Islet precursor cell (in vitro differentiated cells): ENCODE results near the gene HINT3.
A peak's percentile ranks its signal among the peaks of the same experiment; 100 is the strongest.
"Not testable (repeated sequence)": the region's sequence is repeated elsewhere in the genome, so short reads cannot be mapped to it uniquely, and the experiment has no call there.

Experiments used
- DNase-seq: peaks from one replicate; pipeline ENCODE4 v3.0.0-alpha.2; 2018

Gene HINT3

DNA sequence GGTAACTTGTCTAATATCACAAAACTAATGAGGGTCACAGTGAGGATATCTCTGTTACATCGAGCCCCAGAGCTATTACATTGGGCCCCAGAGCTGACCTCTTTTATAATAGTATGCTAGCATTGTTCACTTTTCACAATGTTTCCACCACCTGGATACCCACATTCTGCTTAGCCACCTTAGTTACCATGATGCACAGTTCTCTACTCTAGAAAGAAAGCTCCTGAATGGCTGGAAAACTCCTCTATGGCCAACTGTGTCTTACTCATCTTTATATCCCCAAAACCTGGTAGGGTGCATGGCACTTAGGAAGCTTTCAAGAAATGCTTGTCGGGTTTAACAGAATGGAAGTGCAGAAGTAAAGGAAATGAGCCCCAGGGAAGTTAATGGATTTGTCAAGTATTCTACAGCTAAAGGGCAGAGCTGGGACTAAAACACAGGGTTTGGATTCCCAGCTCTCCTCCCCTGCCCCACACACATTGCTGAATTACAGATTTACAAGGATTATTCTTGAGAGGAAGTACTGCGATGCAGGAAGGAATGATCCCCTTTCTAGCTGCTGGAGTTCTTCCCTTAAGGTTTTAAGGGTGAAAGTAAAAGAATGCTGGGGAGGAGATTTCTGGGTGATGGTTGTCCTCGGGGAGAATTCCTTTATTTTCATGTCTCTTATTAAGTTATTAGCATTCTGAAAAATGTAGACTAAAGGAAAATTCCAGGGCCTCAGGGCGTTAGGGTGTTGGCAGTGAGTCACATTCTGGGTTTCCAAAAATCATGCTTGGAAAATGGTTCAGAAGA lies 16.1 kb upstream of the HINT3 start:
- no peak for DNase-seq

DNA sequence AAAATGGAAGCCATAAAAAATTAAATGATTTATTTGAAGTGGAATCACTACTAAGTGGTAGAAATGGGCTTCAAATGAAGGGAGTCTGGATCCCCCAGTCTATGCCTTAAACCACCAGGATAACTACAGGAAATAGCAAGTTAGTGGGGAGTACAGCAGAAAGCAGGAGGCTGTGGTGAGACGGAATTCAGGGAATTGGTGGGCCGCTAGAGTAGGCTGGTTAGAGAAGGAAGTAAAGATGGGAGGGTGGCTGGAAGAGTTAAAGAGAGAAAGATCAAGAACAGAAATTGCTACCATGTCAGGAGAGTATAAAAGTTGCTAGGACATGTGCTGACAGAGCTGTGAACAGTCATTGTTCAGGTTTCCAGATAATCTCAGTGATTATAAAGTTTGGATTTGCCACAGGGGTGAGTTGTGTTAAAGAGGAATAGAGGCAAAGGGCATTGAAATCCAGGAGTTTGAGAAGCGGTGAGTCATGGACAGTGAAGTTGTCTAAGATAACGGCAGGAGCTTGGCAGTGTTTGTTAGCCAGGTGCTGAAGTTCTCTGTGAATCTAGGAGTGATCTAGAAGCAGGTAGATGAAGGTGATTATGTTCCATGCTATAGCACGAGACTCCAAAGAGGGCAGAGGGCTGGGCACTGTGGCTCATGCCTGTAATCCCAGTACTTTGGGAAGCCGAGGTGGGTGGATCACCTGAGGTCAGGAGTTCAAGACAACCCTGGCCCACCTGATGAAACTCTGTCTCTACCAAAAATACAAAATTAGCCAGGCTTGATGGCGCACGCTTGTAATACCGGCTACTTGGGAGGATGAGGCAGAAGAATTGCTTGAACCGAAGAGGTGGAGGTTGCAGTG lies 13.7 kb upstream of the HINT3 start:
- DNase-seq: peak; percentile 73

DNA sequence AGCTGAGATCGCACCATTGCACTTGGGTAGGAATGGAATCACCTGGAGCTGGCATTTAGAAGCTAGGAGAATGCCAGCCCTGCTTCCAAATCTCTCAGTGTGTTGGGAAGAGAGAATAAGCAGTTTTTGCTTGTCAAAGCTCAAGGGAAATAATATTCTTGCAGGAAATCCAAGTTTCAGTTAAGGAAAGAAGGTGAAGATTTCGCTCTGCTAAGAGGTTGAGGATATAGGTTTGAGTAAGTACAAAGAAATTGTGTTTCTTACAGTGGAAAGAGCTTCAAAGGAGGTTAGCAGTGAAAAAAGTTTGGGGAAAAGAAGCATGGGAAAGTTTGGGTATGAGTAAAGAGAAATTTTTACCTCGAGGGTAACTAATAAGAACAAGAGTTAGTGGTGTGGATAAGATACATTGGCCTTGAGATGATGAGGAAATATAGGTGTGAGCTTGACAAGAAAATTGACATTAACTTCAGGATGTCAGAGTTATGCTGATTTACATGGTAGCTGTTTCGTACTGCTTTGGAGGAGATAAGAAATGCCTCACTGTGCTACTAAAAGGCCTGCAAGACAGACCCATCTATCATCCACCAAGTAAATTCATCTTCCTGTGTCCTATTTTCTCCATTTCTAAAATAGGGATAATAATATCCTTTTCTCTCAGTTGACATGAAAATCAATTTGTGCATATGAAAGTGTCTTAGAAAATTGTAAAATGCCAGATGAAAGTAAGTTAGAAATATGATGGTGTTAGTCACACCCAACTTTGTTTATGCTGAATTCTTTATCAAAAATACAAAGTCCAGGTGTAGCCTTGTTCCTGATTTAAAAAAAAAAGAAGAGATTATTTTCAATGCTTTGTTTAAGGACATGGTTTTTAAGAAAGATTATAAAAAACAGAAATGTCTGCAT lies 12.8 kb upstream of the HINT3 start:
- DNase-seq: no peak

DNA sequence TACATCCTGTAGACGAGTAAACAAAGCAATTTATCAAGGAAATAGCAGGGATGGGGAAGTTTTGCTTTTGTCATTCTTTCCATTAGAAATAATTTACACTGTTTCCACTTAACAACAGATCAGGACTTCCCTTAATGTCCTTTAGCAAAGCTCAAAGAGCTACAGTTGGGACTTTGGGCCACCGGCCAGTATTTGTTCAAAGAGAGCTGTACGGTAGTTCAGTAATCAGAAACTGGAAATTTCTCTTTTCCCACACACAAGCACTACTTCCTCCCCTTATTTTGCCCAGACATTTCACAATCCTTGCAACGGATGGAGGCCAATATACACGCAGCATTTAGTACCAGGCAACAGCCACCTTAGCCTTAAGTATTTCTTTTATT lies 12.1 kb upstream of the HINT3 start:
- DNase-seq: no peak

DNA sequence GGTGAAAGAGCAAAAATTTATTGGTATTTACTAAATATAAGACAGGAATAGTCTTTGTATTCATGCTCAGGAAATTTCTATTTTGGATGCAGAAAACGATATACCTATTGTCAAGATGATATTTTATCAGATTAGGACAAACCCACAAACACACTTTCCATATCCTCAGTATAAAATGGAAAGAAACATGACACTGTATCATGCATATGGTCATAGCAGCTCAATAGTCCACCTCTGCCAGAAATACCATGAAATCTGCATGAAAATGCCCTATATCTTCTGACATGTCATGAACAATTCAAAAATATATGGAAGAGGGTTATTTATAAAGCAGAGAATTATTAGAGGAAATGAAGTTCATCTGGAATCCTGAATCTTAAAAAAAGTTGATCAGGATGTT lies 11.7 kb upstream of the HINT3 start:
- no peak for DNase-seq

DNA sequence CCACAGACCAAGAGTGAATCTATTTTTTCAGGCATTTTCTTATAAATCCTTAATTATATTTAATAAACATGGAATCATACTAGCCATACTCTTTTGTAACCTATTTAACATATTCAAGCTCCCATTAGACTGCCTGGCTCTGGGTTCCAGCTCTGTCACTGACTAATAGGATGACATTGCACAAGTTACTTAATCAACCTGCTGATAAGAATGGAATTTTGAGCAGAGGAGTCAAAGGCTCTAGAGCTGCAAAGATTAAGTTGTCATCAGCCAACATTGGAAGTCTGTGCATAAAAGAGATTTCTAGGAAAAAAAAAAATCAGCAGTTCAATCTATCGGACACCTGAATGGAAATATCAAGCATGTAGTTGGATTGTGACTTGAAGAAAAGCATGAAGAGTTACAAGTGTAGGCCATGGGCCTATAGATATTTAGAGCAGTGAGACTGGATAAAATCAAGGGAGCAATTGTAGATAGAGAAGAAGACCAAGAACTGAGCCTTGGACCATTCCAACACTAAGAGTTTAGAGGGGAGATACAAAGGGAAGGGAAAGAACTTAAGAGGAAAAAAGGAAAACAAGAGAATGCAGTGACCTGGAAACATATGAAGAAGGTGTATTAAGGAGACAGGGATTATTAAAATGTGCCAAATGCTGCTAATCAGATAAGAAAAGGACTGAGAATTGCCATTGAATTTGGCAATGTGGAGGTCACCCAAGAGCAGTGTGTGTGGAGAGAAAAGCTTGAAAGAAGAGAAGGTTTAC lies 11.0 kb upstream of the HINT3 start:
- DNase-seq: no peak

DNA sequence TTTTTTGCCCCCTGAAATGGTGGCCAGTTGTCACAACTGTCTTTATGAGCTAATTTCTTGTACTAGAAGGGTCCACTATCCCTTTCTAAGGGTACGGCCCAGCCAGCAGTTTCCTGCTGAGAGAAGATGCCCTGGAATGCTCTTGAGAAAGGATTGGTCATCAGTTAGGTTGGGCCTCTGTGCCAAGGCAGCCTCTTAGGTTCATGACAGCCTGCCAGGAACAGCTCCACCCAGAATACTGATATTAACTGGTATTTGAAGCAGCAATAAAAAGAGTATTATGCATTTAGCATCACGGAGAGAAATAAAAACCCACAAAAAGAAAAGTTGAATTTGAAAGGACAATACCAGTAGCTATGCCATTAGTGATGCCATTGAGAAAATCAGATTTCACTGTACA lies 9.0 kb upstream of the HINT3 start:
- no peak for DNase-seq

DNA sequence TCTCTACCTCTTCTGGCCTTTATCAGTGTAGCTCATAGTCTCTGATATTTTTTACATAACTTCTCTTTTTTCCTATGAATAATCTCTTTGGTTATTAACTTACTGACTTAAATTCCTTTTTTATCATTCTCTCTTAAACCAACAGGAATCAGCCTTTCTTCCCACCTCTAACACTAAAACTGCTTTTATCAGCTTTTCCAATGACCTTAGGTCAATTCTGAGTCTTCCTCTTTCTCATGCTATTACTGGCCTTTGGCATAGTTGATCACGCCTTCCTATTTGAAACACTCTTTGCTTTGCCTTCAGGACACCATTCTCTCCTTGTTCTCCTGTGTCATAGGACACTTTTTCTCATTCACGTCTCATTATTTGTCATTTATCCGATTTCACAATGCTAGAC lies 8.1 kb upstream of the HINT3 start:
- no peak for DNase-seq

DNA sequence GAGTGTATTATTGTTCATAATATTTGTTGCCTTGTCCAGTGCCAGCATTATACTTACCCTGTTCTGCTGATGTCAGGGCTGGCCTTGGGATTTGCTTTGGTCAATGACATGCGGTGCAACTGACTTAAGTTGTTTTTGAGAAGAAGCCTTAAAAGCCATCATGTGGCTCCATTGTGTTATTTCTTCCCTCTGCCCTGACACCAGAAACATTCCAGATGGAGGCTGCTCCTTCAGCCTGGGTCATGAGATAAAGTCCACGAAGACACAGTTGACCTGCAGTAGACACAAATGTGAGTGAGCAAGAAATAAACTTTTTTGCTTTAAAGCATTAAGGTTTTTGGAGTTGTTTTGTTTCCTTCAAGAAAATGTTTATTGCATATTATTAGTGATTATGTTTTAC lies 7.5 kb upstream of the HINT3 start:
- no peak for DNase-seq

DNA sequence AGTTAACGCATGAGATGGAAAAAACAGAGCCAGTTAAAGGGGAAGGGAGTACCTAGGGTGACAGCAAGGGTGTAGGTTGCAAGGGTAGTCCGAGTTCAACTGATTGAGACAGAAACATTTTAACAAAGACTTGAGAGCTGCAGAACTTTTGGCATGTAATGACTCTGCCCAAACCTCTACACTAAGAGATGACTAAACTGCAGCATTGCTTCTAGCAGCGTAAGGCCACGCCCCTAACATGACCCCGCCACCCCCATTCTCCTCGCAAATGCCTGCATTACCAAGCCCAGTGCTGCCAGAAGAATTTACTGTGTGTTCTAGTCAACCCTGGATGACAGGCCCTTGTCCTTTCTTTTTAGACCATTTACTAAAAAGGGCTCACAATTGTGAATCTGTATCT lies 6.3 kb upstream of the HINT3 start:
- DNase-seq: peak; percentile 82

DNA sequence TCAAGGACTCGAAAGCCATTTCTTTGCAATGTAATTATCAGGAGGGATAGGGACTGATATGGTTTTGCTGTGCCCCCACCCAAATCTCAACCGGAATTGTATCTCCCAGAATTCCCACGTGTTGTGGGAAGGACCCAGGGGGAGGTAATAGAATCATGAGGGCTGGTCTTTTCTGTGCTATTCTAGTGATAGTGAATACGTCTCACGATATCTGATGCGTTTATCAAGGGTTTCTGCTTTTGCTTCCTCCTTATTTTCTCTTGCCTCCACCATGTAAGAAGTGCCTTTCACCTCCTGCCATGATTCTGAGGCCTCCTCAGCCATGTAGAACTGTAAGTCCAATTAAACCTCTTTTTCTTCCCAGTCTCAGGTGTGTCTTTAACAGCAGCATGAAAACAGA lies 5.9 kb upstream of the HINT3 start:
- not testable (repeated sequence) for DNase-seq

DNA sequence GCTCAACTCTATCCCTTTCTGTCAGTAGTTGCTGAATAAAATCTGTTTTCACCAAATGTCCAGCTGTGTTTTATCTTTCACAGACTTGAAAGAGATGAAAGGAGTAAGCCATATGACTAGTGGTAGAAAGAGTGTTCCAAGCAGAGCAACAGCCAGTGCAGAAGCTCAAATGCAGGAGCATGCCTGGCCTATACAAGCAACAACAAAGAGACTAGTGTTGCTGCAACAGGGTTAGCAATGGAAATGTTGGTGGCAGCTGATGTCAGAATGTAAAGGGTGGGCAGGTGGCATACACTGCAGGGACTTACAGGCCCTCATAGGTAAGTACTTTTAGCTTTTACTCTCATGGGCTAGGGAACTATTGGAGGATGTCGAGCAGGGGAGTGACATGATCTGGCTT lies 5.2 kb upstream of the HINT3 start:
- DNase-seq: peak; percentile 63

DNA sequence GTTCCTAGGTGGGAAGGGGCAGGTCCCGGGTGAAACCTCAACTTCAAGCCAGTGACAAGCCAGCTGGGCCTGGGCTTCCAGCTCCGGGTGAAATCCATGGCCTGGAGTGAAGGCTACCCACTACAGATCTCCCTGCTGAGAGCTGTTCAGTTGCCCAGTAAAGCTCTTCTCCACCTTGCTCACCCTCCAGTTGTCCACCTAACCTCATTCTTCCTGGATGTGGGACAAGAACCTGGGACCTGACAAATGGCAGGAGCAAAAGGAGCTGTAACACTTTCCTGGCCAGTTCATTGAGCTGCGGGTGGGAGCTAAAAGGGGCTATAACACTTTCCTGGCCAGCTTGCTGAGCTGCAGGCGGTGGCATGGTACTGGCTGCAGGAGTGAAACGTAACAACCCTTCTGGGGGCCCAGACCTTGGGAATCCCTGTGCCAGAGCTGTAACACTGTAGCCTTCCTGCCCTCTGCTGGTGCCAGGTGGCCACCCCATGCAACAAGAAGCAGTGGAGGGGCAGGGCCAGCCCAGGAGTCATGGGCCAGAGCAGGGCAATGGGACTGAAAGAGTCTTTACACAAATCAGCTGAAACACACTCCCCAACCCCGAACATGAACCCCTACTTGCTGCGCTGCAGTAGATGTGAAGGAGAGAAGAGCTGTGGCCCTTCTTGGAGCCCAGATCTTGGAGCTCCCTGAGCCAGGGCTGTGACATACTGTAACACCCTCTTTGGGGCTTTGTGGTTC lies 3.6 kb upstream of the HINT3 start:
- peak; percentile 85 for DNase-seq

DNA sequence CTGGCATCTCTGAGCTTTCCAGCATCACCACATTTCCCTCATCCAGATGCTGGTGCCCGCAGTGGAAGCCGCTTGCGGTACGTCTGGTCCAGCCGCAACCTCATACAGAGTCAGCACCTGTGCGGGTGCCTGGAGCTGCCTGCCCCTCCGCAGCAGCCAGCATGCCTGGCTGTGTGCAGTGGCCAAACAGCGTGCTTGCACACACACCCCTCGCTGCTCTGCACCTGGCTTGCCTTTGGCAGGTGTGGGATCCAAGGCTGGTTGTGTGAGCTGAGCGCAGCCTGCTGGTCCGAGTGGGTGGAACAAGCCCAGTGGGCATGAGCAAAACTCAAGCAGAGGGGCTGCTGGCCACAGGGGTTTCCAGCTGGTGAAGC lies 3.1 kb upstream of the HINT3 start:
- peak; percentile 93 for DNase-seq

DNA sequence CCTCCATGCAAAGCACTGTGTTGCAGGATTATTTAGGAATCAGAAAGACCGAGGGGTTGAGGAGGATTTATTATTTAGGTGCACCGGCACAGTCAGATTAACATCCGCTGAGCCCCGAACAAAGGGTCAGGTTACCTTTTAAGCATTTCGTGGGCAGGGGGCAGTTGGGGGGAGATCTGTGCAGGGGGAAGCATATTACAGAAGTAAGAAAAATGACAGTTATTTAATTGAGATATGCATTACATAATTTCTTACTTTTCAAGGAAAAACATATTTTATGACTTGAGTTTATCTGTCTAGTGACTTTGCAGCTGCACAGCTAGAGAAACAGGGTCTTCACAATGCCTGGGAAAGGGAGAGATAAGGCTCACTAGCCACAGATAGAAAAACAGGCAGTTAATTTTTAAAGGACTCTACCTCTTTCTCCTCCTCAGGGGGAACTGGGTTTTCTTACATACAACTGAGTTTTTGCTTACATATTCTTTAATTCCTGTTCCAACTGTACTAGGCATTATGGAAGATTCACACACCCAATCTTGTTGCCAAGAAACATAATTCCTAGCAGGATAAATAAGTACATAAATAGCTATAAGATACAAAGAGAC lies 1.7 kb upstream of the HINT3 start:
- no peak for DNase-seq

DNA sequence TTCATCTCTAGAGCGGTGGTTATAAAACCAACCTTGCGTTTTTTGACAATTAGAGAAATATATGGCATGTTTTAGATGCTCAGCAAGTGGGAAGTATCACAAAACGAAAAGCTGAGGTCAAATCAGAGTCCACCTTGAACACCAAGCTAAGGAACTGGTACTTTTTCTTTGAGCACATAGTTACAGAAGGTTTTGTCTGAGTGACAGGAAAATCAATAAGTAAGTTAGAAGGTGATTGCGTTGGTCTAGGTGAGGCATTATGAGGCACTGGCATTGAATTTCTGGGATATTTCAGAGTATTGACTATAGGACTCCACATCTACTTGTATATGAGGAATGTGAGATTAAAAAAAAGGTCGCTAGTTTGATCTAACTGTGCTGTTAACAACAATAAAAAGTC lies 597 bp upstream of the HINT3 start:
- DNase-seq: no peak

DNA sequence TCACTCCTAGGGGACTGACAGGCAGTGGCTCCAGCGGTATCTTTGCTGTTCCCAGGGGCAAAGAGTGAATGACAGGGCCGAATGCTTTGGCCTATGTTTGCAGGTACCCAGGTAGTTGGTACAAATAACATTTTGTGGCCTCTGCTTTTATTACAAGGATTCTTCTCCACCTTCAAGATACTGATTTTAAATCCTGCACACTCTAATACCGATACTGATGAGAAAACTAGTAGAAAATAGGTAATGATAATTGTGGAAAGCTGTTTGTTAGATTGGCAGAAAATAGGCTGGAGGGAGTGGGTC lies 772 bp downstream of the HINT3 start:
- DNase-seq: no peak

DNA sequence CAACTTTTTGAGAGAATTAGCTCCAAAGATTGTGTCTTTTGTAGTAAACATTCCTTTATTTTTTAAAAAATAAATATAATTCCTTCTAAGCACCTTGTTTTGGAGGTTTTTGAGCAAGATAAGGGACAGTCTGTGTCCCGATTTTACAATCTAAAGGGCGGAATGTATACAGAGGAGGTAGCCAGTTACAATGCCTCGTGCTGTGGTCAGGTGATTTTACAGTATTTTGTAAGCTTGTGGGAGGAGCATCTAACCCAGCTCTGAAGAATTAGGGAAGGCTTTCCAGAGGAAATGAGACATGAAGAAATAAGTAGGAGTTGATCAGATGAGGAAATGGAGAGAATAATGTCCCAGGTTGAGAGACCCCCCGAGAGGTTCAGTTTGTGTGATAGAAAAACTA lies 1.3 kb downstream of the HINT3 start:
- DNase-seq: no peak

DNA sequence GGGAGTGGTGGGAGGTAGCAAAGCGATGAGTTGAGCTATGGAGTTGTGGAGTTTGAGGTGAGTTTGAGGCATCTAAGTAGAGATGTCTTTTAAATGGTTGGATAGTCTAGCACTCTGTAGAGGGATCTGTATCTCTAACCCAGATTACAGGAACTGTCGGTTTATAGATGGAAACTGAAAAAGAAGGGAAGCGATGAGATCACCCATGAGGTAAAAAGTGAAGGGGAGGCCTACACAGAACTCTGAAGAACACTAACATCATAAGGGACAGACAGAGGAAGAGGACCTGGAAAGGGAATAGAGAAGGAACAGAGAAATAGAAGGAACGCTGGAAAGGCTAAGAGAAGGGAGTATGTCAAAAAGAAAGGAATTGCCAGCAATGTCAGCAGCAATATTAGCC lies 2.5 kb downstream of the HINT3 start:
- no peak for DNase-seq

DNA sequence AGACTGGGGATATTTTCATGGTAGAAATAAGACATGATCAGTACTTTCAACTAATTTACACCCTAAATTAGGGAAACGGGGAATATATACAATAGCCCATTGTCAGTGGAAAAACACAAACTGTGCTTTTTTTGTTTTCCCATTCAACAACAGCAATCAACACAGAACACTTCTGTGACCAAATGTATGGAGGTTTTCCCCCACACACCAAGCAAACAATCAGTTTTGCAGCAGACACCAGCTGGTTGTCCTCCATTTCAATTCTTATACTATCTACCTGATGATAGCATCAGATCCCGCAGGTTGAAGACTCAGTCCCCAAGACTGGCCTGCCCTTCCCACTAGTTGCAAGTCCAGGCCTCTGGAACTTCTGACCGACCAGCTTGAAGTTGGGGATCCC lies 4.5 kb downstream of the HINT3 start:
- no peak for DNase-seq

DNA sequence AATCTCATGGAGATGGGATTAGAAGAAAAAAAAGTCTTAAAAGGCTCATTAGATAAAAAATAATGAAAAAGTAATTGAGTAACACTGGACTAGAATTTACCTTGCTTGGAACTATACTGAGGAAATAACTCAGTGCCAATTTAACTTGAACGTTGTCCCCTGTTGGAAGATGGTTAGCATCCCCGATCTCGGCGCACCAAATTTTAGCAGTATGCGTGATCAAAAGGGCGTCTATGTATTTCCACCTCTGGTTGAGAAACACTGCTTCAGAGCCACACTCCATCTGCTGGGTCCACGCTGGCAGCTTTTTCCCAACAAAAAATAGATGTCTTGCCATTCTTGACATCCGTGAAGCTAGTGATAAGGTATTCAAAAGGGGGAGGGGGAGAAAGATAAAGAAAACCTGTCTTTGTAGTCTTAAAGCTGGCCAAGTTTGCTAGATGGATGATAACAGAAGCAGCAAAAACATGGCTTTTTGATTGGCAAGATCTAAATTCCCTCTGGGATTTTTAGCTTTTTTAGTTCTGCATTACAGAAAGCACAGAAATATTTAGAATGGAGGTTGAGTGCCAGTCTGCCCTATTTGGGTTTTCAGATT lies 6.4 kb downstream of the HINT3 start:
- DNase-seq: no peak
